HepG2 (cell line): Measurements from ENCODE around the gene SCFD1. TPM values are rescaled to one million over a fixed set of nuclear protein-coding genes. Genes with fewer than 3 reads are reported as not detected.

ENCODE experiments used
- CTCF ChIP-seq: sonication (generic); formaldehyde crosslinking; IDR thresholded peaks from 2 replicates; pipeline ENCODE4 v1.5.0; 2020; ENCODE audit warnings: mild to moderate bottlenecking, missing genetic modification reagents, moderate library complexity
- FOXJ3 ChIP-seq: sonication (generic); formaldehyde crosslinking; IDR thresholded peaks from 2 replicates; pipeline ENCODE4 v1.4.0; 2020; ENCODE audit warnings: missing genetic modification reagents, mild to moderate bottlenecking, borderline replicate concordance
- GABPA ChIP-seq, 2 experiments: IDR thresholded peaks; 2 replicates each; pipeline ENCODE4 v1.6.1; 2011 to 2016; ENCODE audit warnings: low read depth in 2 of 2, low read length in 1 of 2, missing biosample characterization in 1 of 2, missing genetic modification characterization in 1 of 2
- JUN ChIP-seq: sonication (generic); formaldehyde crosslinking; IDR thresholded peaks from 2 replicates; pipeline ENCODE4 v1.4.0; 2020; ENCODE audit warnings: mild to moderate bottlenecking, missing genetic modification reagents
- PBX2 ChIP-seq: IDR thresholded peaks from 2 replicates; pipeline ENCODE4 v1.6.1; 2016; ENCODE audit warnings: control low read depth
- PLSCR1 ChIP-seq: sonication (generic); formaldehyde crosslinking; IDR thresholded peaks from 2 replicates; pipeline ENCODE4 v1.5.0; 2020; ENCODE audit warnings: missing genetic modification reagents, mild to moderate bottlenecking, borderline replicate concordance
- RERE ChIP-seq: IDR thresholded peaks from 2 replicates; pipeline ENCODE4 v1.6.1; 2016; ENCODE audit warnings: low read depth, missing genetic modification reagents, missing compliant biosample characterization
- RXRA ChIP-seq: sonication (generic); formaldehyde crosslinking; IDR thresholded peaks from 2 replicates; pipeline ENCODE4 v1.5.1; 2020; ENCODE audit warnings: missing genetic modification reagents
- SMAD3 ChIP-seq: sonication (generic); formaldehyde crosslinking; IDR thresholded peaks from 2 replicates; pipeline ENCODE4 v1.4.0; 2020; ENCODE audit warnings: missing genetic modification reagents
- ZBTB43 ChIP-seq: sonication (generic); formaldehyde crosslinking; conservative IDR thresholded peaks from 2 replicates; pipeline ENCODE4 v1.4.0; 2020; ENCODE audit warnings: missing genetic modification reagents
- ZNF33B ChIP-seq: sonication (generic); formaldehyde crosslinking; IDR thresholded peaks from 2 replicates; pipeline ENCODE4 v1.5.1; 2020; ENCODE audit warnings: mild to moderate bottlenecking, missing genetic modification reagents
- ZNF543 ChIP-seq: sonication (generic); formaldehyde crosslinking; IDR thresholded peaks from 2 replicates; pipeline ENCODE4 v1.4.0; 2020; ENCODE audit warnings: mild to moderate bottlenecking, missing genetic modification reagents
- ZNF607 ChIP-seq: sonication (generic); formaldehyde crosslinking; IDR thresholded peaks from 2 replicates; pipeline ENCODE4 v1.5.1; 2020; ENCODE audit warnings: missing genetic modification reagents, mild to moderate bottlenecking, borderline replicate concordance
- ZNF704 ChIP-seq: sonication (generic); formaldehyde crosslinking; IDR thresholded peaks from 2 replicates; pipeline ENCODE4 v1.8.1; 2023; ENCODE audit warnings: mild to moderate bottlenecking, inconsistent platforms, moderate library complexity, missing genetic modification reagents, borderline replicate concordance
- ZNF75D ChIP-seq: sonication (generic); formaldehyde crosslinking; IDR thresholded peaks from 2 replicates; pipeline ENCODE4 v1.8.1; 2023; ENCODE audit warnings: missing genetic modification reagents, mild to moderate bottlenecking, borderline replicate concordance
- polyA plus RNA-seq, 8 experiments: library from polyadenylated mRNA; depleted of rRNA in 3 of 8; stranded (reverse) in 7 of 8; unstranded in 1 of 8; fragments of >200 nt; fragmentation: Illumina TruSeq in 4 of 8; extraction: Trizol in 4 of 8; gene quantifications; 2 replicates each; pipeline versions ENCODE4 v1.2.1 to v1.2.3, GENCODE V29; 2011 to 2016; ENCODE audit warnings: low read depth in 4 of 8, missing spikeins in 1 of 8, mixed read lengths in 1 of 8; ENCODE audit not compliant: insufficient read depth in 1 of 8
- total RNA-seq, 5 experiments: library from RNA; depleted of rRNA; stranded (reverse); fragments of >200 nt; fragmentation: Illumina TruSeq; extraction: Trizol; gene quantifications; 2 replicates each; pipeline ENCODE4 v1.2.3, GENCODE V29; 2016; ENCODE audit warnings: low read depth in 1 of 5

The SCFD1 gene
- total and polyA plus RNA-seq, 2 of the 13 experiments (the other 11 are each of a cell fraction or from before 2014, with no cell fraction given), result 235 to 256 TPM

GRCh38 chr14:30621940-30622830 is at the start of gene SCFD1 (continued):
- TF ChIP-seq PLSCR1 (no peak; the same call in 1 of the 2 replicates), SMAD3 (CRISPR knock-in tag) (peak; percentile 99), ZBTB43 (no peak), GABPA (IDR thresholded peaks at IDR 0.05; ENCODE audit: low read depth, low read length) (peak; percentile 96), GABPA (CRISPR knock-in tag; IDR thresholded peaks at IDR 0.05; ENCODE audit: low read depth) (peak; percentile 98), CTCF (CRISPR knock-in tag) (peak; percentile 13; the same call in 1 of the 2 replicates), RXRA (CRISPR knock-in tag) (peak; percentile 95), ZNF607 (CRISPR knock-in tag) (peak; percentile 99), ZNF543 (peak; percentile 99), RERE (CRISPR knock-in tag) (peak; percentile 81), JUN (peak; percentile 95), PBX2 (CRISPR knock-in tag) (no peak), FOXJ3 (0 out of 2 replicates have a peak, but pooled peaks have one; percentile 66), ZNF75D (CRISPR knock-in tag) (no peak), ZNF704 (CRISPR knock-in tag) (peak; percentile 99), ZNF33B (peak; percentile 97)
